Measurements from ENCODE around the gene IL32. TPM values are rescaled to one million over a fixed set of nuclear protein-coding genes. Genes with fewer than 3 reads are reported as not detected.

Gene IL32
- total RNA-seq, 1 experiment from 2014 or later: 89.0 TPM

- H3K36me3 Mint-ChIP-seq (ENCODE audit: insufficient read depth, unreplicated experiment): peaks cover 9% of the 10 kb centered on the region
- peaks cover 59% of the 10 kb centered on the region for H3K27me3 Mint-ChIP-seq (ENCODE audit: unreplicated experiment)
- no TSS peak for BruUV-seq (replicated peaks)
- H3K27ac Mint-ChIP-seq (ENCODE audit: unreplicated experiment): no peak overlapping the region
- H3K4me3 Mint-ChIP-seq (ENCODE audit: low read depth, unreplicated experiment): peak overlapping the region; percentile 63
- no peak for DNase-seq
- no peaks in the 10 kb centered on the region for H3K4me1 Mint-ChIP-seq (ENCODE audit: low read depth, unreplicated experiment)
- intact Hi-C loops (cut with micrococcal nuclease; ENCODE audit: unreplicated experiment): no loop called here
- CTCF ChIA-PET: interaction anchor here (1.1 to 1.6 kb wide), 2 partner anchors 9 to 13 kb away, joined by 3 to 5 read pairs; no protein-coding TSS in a partner anchor
- no peaks in the 10 kb centered on the region for H3K9me3 Mint-ChIP-seq (ENCODE audit: low read depth, unreplicated experiment)
- TF ChIP-seq CTCF (IDR thresholded peaks at IDR 0.05; ENCODE audit: unreplicated experiment): no peak
These were observed 20.7 kb upstream of the IL32 start for GRCh38 chr16:3044708-3045107.

- H3K4me3 Mint-ChIP-seq (ENCODE audit: low read depth, unreplicated experiment): peak within 1 kb of the TSS; percentile 63
- no TSS peak for BruUV-seq (replicated peaks)
- CTCF ChIA-PET: interaction anchor here (0.6 to 1.6 kb wide), 4 partner anchors 10 to 1413 kb away, joined by 3 to 8 read pairs (median 4); no protein-coding TSS in a partner anchor
- no peak for DNase-seq
- intact Hi-C loops (cut with micrococcal nuclease; ENCODE audit: unreplicated experiment): no loop called here
- no peak for TF ChIP-seq CTCF (IDR thresholded peaks at IDR 0.05; ENCODE audit: unreplicated experiment)
- H3K36me3 Mint-ChIP-seq (ENCODE audit: insufficient read depth, unreplicated experiment): peaks cover 9% of the 10 kb centered on the region
- no peaks in the 10 kb centered on the region for H3K9me3 Mint-ChIP-seq (ENCODE audit: low read depth, unreplicated experiment)
- H3K27me3 Mint-ChIP-seq (ENCODE audit: unreplicated experiment): peaks cover 71% of the 10 kb centered on the region
- no peaks in the 10 kb centered on the region for H3K4me1 Mint-ChIP-seq (ENCODE audit: low read depth, unreplicated experiment)
- no peak within 1 kb of the TSS for H3K27ac Mint-ChIP-seq (ENCODE audit: unreplicated experiment)
These were observed 19.4 kb upstream of the IL32 start, which contains the start of gene MMP25 for GRCh38 chr16:3045758-3046640. MMP25 (plus strand) TSS chr16:3046561; CDS start chr16:3046918, 357 bp downstream.

- Mint-ChIP-seq H3K9me3 (ENCODE audit: low read depth, unreplicated experiment) (no peaks in the 10 kb centered on the region), H3K27ac (ENCODE audit: unreplicated experiment) (no peak overlapping the region), H3K27me3 (ENCODE audit: unreplicated experiment) (peaks cover 79% of the 10 kb centered on the region), H3K4me3 (ENCODE audit: low read depth, unreplicated experiment) (peak overlapping the region; percentile 63), H3K4me1 (ENCODE audit: low read depth, unreplicated experiment) (no peaks in the 10 kb centered on the region), H3K36me3 (ENCODE audit: insufficient read depth, unreplicated experiment) (peaks cover 9% of the 10 kb centered on the region)
- intact Hi-C loops (cut with micrococcal nuclease; ENCODE audit: unreplicated experiment): no loop called here
- no TSS peak for BruUV-seq (replicated peaks)
- DNase-seq: no peak
- CTCF ChIA-PET: interaction anchor here (1.3 kb wide), 1 partner anchor 15 kb away, joined by 3 read pairs; no protein-coding TSS in a partner anchor
- TF ChIP-seq CTCF (IDR thresholded peaks at IDR 0.05; ENCODE audit: unreplicated experiment): no peak
These were observed 18.6 kb upstream of the IL32 start for GRCh38 chr16:3046641-3047386.

- no peak overlapping the region for H3K27ac Mint-ChIP-seq (ENCODE audit: unreplicated experiment)
- H3K4me3 Mint-ChIP-seq (ENCODE audit: low read depth, unreplicated experiment): peak overlapping the region; percentile 63
- H3K36me3 Mint-ChIP-seq (ENCODE audit: insufficient read depth, unreplicated experiment): peaks cover 13% of the 10 kb centered on the region
- no peak for DNase-seq
- TF ChIP-seq CTCF (IDR thresholded peaks at IDR 0.05; ENCODE audit: unreplicated experiment): no peak
- CTCF ChIA-PET: interaction anchor here (1.0 to 1.3 kb wide), 2 partner anchors 9 to 16 kb away, joined by 3 to 6 read pairs; no protein-coding TSS in a partner anchor
- intact Hi-C loops (cut with micrococcal nuclease; ENCODE audit: unreplicated experiment): no loop called here
- H3K4me1 Mint-ChIP-seq (ENCODE audit: low read depth, unreplicated experiment): no peaks in the 10 kb centered on the region
- BruUV-seq (replicated peaks): no TSS peak
- peaks cover 80% of the 10 kb centered on the region for H3K27me3 Mint-ChIP-seq (ENCODE audit: unreplicated experiment)
- no peaks in the 10 kb centered on the region for H3K9me3 Mint-ChIP-seq (ENCODE audit: low read depth, unreplicated experiment)
These were observed 18.1 kb upstream of the IL32 start for GRCh38 chr16:3047387-3047720.

Data from Calu3 (cell line).